Measurements from ENCODE around the gene BNC2. TPM values are rescaled to one million over a fixed set of nuclear protein-coding genes. Genes with fewer than 3 reads are reported as not detected.

The BNC2 gene
- total and polyA plus RNA-seq, 2 of the 4 experiments (the other 2 are of a cell fraction), result 15.5 to 45.2 TPM

GRCh38 chr9:16401701-16402100, 468.8 kb downstream of the BNC2 start:
- no peaks in the 10 kb centered on the region for H3K79me1 ChIP-seq (ENCODE audit: low read depth in 1 of 2, low read length in 2 of 2)
- H3K4me1 ChIP-seq (ENCODE audit: control insufficient read depth, insufficient read depth, low read length), result peaks cover 2% of the 10 kb centered on the region
- H3K4me2 ChIP-seq (ENCODE audit: low read depth, low read length), result no peak overlapping the region
- H3K23ac ChIP-seq (ENCODE audit: low read depth, low read length), result no peak overlapping the region
- no peak overlapping the region for H4K5ac ChIP-seq (ENCODE audit: low read depth, low read length)
- H4K8ac ChIP-seq (ENCODE audit: low read depth in 2 of 2, low read length in 2 of 2), result no peak overlapping the region
- no peak overlapping the region for H4K91ac ChIP-seq (ENCODE audit: insufficient read depth, low read depth, low read length)
- dilution Hi-C loops (cut with HindIII; ENCODE audit: low sequenced_read_pairs, unreplicated experiment), result no loop called here
- no peak for DNase-seq
- no TSS peak for BruUV-seq (replicated peaks)
- no peaks in the 10 kb centered on the region for H4K20me1 ChIP-seq (ENCODE audit: insufficient read depth, low read length)
- H3K56ac ChIP-seq (ENCODE audit: extremely low read depth, insufficient read depth, low read length), result no peak overlapping the region
- no peak overlapping the region for H2AK5ac ChIP-seq (ENCODE audit: low read depth, low read length)
- no peak overlapping the region for H3K9ac ChIP-seq (ENCODE audit: low read depth, low read length)
- intact Hi-C loops (cut with micrococcal nuclease), result no loop called here
- H3K14ac ChIP-seq (replicated peaks; ENCODE audit: low read depth, low read length), result no peak overlapping the region
- in situ Hi-C loops (cut with MboI; ENCODE audit: low sequenced_read_pairs), result no loop called here
- no peak overlapping the region for H3K4me3 ChIP-seq (ENCODE audit: insufficient read depth, low read depth, low read length)
- H2BK15ac ChIP-seq (ENCODE audit: low read depth, low read length), result no peak overlapping the region
- no peak overlapping the region for H2AK9ac ChIP-seq (replicated peaks; ENCODE audit: low read depth, low read length, poor library complexity)
- CTCF ChIA-PET, result no interaction called here
- ATAC-seq (ENCODE audit: low read depth), result no peak
- TF ChIP-seq CHD1 (IDR thresholded peaks at IDR 0.05; ENCODE audit: low read depth, low read length), result no peak
- no peak for TF ChIP-seq NFE2L2 (IDR thresholded peaks at IDR 0.05; ENCODE audit: low read depth, low read length)
- TF ChIP-seq USF2 (IDR thresholded peaks at IDR 0.05; ENCODE audit: low read depth, low read length), result no peak
- no peak overlapping the region for H2BK20ac ChIP-seq (ENCODE audit: low read depth, low read length)
- no peak overlapping the region for H2BK120ac ChIP-seq (ENCODE audit: low read depth, low read length)
- no peak overlapping the region for H3K27ac ChIP-seq (ENCODE audit: insufficient read depth, low read length)
- no peak overlapping the region for H2AFZ ChIP-seq (replicated peaks; ENCODE audit: low read length, poor library complexity)
- POLR2A ChIA-PET (ENCODE audit: unreplicated experiment), result no interaction called here
- no peaks in the 10 kb centered on the region for H3K27me3 ChIP-seq (ENCODE audit: control insufficient read depth, insufficient read depth, low read length)
- no peak overlapping the region for H3K18ac ChIP-seq (ENCODE audit: low read depth, low read length)
- no peak overlapping the region for H3K4ac ChIP-seq (ENCODE audit: low read depth, low read length)
- 51% methylated on average over 3 of the region's 6 CpGs; no CpG with 5 or more reads in 1 of the 2 experiments for WGBS, 2 experiments (ENCODE audit: extremely low coverage in 2 of 2, insufficient read length in 1 of 2)
- H2BK5ac ChIP-seq (ENCODE audit: low read depth, low read length, poor library complexity, severe bottlenecking), result no peak overlapping the region
- no peaks in the 10 kb centered on the region for H3K9me3 ChIP-seq (ENCODE audit: control insufficient read depth, insufficient read depth, low read length)
- peaks cover 4% of the 10 kb centered on the region for H3K9me1 ChIP-seq (ENCODE audit: insufficient read depth, low read length)
- no peaks in the 10 kb centered on the region for H3K36me3 ChIP-seq (ENCODE audit: control insufficient read depth, insufficient read depth, low read length)
